HCT116 (cell line): ENCODE data around the gene CAST. TPM values are rescaled to one million over a fixed set of nuclear protein-coding genes. Genes with fewer than 3 reads are reported as not detected.

Experiments used
- ATAC-seq: fragments of 200-7000 bp; cut with Tn5 transposase; 2 replicates; pipeline ENCODE4 v1.9.1; 2020; ENCODE audit warnings: mild to moderate bottlenecking, moderate library complexity
- BruUV-seq: library from RNA; stranded (reverse); fragments of 400-500 nt; replicated peaks from 2 replicates; lab custom pipeline; 2021; lab: Mats Ljungman, UMichigan
- CTCF ChIA-PET: fragments of 300-600 bp; sonication (Branson Sonifier 250); formaldehyde crosslinking; loops from one replicate; lab custom pipeline; 2021; ENCODE audit warnings: antibody characterized with exemption; lab: Charles Lee
- POLR2A ChIA-PET: fragments of 300-600, 350-600 bp; sonication (Branson Sonifier 250); formaldehyde crosslinking; loops from one replicate; lab custom pipeline; 2021; ENCODE audit warnings: antibody characterized with exemption; lab: Charles Lee
- RAD21 ChIA-PET, 2 experiments: fragments of 300-600 bp; sonication (Branson Sonifier 250); formaldehyde crosslinking; loops; one replicate each; lab custom pipeline; 2023; ENCODE audit warnings: low total read pairs in 2 of 2; ENCODE audit not compliant: uncharacterized antibody in 2 of 2, unreplicated experiment in 2 of 2, low non-redundant PET in 1 of 2; lab: Charles Lee
- DNase-seq: peaks from one replicate; pipeline ENCODE4 v3.0.0-alpha.2; 2010; ENCODE audit warnings: low read depth, low spot score
- H2AFZ ChIP-seq: fragments of 200-600 bp; shearing (Covaris generic), sonication (generic); 2 replicates; pipeline ENCODE4 v1.6.1; 2017; ENCODE audit warnings: low read depth, mixed run types, mixed read lengths, antibody characterized with exemption, low read length; ENCODE audit not compliant: poor library complexity, severe bottlenecking
- H3K27ac ChIP-seq: 2 replicates; pipeline ENCODE4 v1.5.1; 2012; ENCODE audit warnings: low read depth, low read length
- H3K27me3 ChIP-seq: fragments of 200-600 bp; sonication (generic); 2 replicates; pipeline ENCODE4 v1.6.1; 2016; ENCODE audit warnings: mixed run types, low read length, mixed read lengths; ENCODE audit not compliant: insufficient read depth
- H3K36me3 ChIP-seq, 2 experiments: fragments of 200-500 bp in 1 of 2; fragments of 200-600 bp in 1 of 2; sonication (Bioruptor generic) in 1 of 2; sonication (generic) in 1 of 2; 2 replicates each; pipeline versions ENCODE4 v1.5.1 to v1.6.1; 2014 to 2016; ENCODE audit warnings: low read length in 2 of 2, inconsistent platforms in 1 of 2, mixed read lengths in 1 of 2, mixed run types in 1 of 2; ENCODE audit not compliant: insufficient read depth in 2 of 2, control insufficient read depth in 1 of 2
- H3K4me1 ChIP-seq, 2 experiments: fragments of 200-600 bp in 1 of 2; sonication (generic) in 1 of 2; 2 replicates each; pipeline versions ENCODE4 v1.5.1 to v1.6.1; 2012 to 2017; ENCODE audit warnings: low read length in 2 of 2, inconsistent platforms in 1 of 2, mild to moderate bottlenecking in 1 of 2, mixed read lengths in 1 of 2, mixed run types in 1 of 2, moderate library complexity in 1 of 2; ENCODE audit not compliant: insufficient read depth in 2 of 2, control insufficient read depth in 1 of 2
- H3K4me2 ChIP-seq: fragments of 200-600 bp; sonication (generic); 2 replicates; pipeline ENCODE4 v1.6.1; 2017; ENCODE audit warnings: mixed run types, low read length, mixed read lengths
- H3K4me3 ChIP-seq, 2 experiments: fragments of 200-600 bp in 1 of 2; sonication (generic) in 1 of 2; replicated peaks in 1 of 2; 2 replicates each; pipeline ENCODE4 v1.5.1; 2011 to 2016; ENCODE audit warnings: low read length in 2 of 2, control low read depth in 1 of 2, low read depth in 1 of 2, mild to moderate bottlenecking in 1 of 2, mixed read lengths in 1 of 2, mixed run types in 1 of 2
- H3K79me2 ChIP-seq: fragments of 200-600 bp; sonication (generic); 2 replicates; pipeline ENCODE4 v1.6.1; 2017; ENCODE audit warnings: mild to moderate bottlenecking, mixed run types, low read length, moderate library complexity, mixed read lengths; ENCODE audit not compliant: insufficient read depth
- H3K9ac ChIP-seq: fragments of 200-600 bp; sonication (generic); 2 replicates; pipeline ENCODE4 v1.6.1; 2016; ENCODE audit warnings: low read length, mixed read lengths
- H3K9me2 ChIP-seq: fragments of 200-600 bp; sonication (generic), shearing (Covaris generic); 2 replicates; pipeline ENCODE4 v1.6.1; 2017; ENCODE audit warnings: mixed run types, mild to moderate bottlenecking, moderate library complexity; ENCODE audit not compliant: insufficient read depth
- H3K9me3 ChIP-seq, 2 experiments: fragments of 200-500 bp in 1 of 2; fragments of 200-600 bp in 1 of 2; sonication (Bioruptor generic) in 1 of 2; sonication (generic) in 1 of 2; 2 replicates each; pipeline ENCODE4 v1.6.1; 2014 to 2017; ENCODE audit warnings: low read length in 2 of 2, mixed read lengths in 2 of 2, inconsistent platforms in 1 of 2, low read depth in 1 of 2, mild to moderate bottlenecking in 1 of 2, mixed run types in 1 of 2, moderate library complexity in 1 of 2; ENCODE audit not compliant: control insufficient read depth in 1 of 2, insufficient read depth in 1 of 2
- H4K20me1 ChIP-seq: fragments of 200-600 bp; sonication (generic), shearing (Covaris generic); 2 replicates; pipeline ENCODE4 v1.6.1; 2017; ENCODE audit warnings: mixed run types, mild to moderate bottlenecking, moderate library complexity; ENCODE audit not compliant: insufficient read depth
- CTCF ChIP-seq, 3 experiments: fragments of 200-600 bp in 1 of 3; sonication (generic) in 1 of 3; IDR thresholded peaks in 2 of 3; conservative IDR thresholded peaks in 1 of 3; 2 replicates each; pipeline ENCODE4 v1.5.1; 2012 to 2017; ENCODE audit warnings: low read depth in 2 of 3, low read length in 2 of 3, antibody characterized with exemption in 1 of 3, borderline replicate concordance in 1 of 3, control low read depth in 1 of 3, mild to moderate bottlenecking in 1 of 3, mixed read lengths in 1 of 3, mixed run types in 1 of 3, moderate library complexity in 1 of 3; ENCODE audit not compliant: insufficient read depth in 1 of 3
- EGR1 ChIP-seq: IDR thresholded peaks from 2 replicates; pipeline ENCODE4 v1.6.1; 2012; ENCODE audit warnings: low read depth
- ELF1 ChIP-seq: IDR thresholded peaks from 2 replicates; pipeline ENCODE4 v1.6.1; 2012; ENCODE audit warnings: low read depth, borderline replicate concordance
- EZH2 ChIP-seq: fragments of 200-600 bp; sonication (generic); IDR thresholded peaks from 2 replicates; pipeline ENCODE4 v1.6.1; 2017; ENCODE audit warnings: antibody characterized with exemption, mixed run types
- FOSL1 ChIP-seq: IDR thresholded peaks from 2 replicates; pipeline ENCODE4 v1.6.1; 2012; ENCODE audit warnings: low read depth
- POLR2AphosphoS5 ChIP-seq: IDR thresholded peaks from 2 replicates; pipeline ENCODE4 v1.6.1; 2011; ENCODE audit warnings: mild to moderate bottlenecking, low read depth, low read length, moderate library complexity
- RAD21 ChIP-seq: IDR thresholded peaks from 2 replicates; pipeline ENCODE4 v1.6.1; 2012; ENCODE audit warnings: low read depth, mild to moderate bottlenecking
- REST ChIP-seq: IDR thresholded peaks from 2 replicates; pipeline ENCODE4 v1.6.1; 2012; ENCODE audit warnings: low read depth
- SP1 ChIP-seq: IDR thresholded peaks from 2 replicates; pipeline ENCODE4 v1.6.1; 2012; ENCODE audit warnings: low read depth
- TCF7L2 ChIP-seq: IDR thresholded peaks from 2 replicates; pipeline ENCODE4 v1.7.0; 2011; ENCODE audit warnings: borderline replicate concordance, inconsistent platforms; ENCODE audit not compliant: insufficient read depth, insufficient read length; ENCODE audit errors: extremely low read depth
- ZFX ChIP-seq: fragments of 450-650 bp; IDR thresholded peaks from 2 replicates; pipeline ENCODE4 v1.6.1; 2017
- ZNF274 ChIP-seq: fragments of 200-500 bp; sonication (Bioruptor generic); IDR thresholded peaks from 2 replicates; pipeline ENCODE4 v1.6.1; 2014; ENCODE audit warnings: mild to moderate bottlenecking, low read depth, low read length, inconsistent platforms
- intact Hi-C: fragments of 100-400 bp; cut with micrococcal nuclease; formaldehyde crosslinking; loops from 2 replicates; pipeline ENCODE4 v1.10.0; 2022
- total RNA-seq: library from RNA; stranded (reverse); gene quantifications from one replicate; pipeline ENCODE4 v1.2.1, GENCODE V29; 2021; ENCODE audit not compliant: unreplicated experiment
- TF ChIP-seq, protein P1 (sequence below): IDR thresholded peaks from 2 replicates; pipeline ENCODE4 v1.6.1; 2012

Gene CAST
- total RNA-seq, 1 experiment from 2014 or later: 142 TPM

GRCh38 chr5:96658272-96658671 is 3.9 kb upstream of the CAST start:
- CTCF ChIA-PET: no interaction called here

More at GRCh38 chr5:96658272-96658671, 3.9 kb upstream of the CAST start:
- intact Hi-C loops: no loop called here
- Histone ChIP-seq H3K9me3 (no peaks in the 10 kb centered on the region), H3K27ac (no peak overlapping the region), H3K79me2 (0 out of 2 replicates have a peak, but pooled peaks cover 2% of the 10 kb centered on the region), H3K4me2 (peak overlapping the region; percentile 33; the same call in 1 of the 2 replicates), H4K20me1 (no peaks in the 10 kb centered on the region), H3K4me1 (peaks cover 15 to 60% of the 10 kb centered on the region in 2 experiments; a peak in 3 of 4 replicates), H3K27me3 (no peaks in the 10 kb centered on the region), H3K4me3 (no peak overlapping the region), H3K9me2 (no peaks in the 10 kb centered on the region), H3K9ac (no peak overlapping the region), H2AFZ (no peak overlapping the region), H3K36me3 (no peaks in the 10 kb centered on the region)
- TF ChIP-seq TCF7L2 (no peak), CTCF (IDR thresholded peaks at IDR 0.05 in 2 of 3, conservative IDR thresholded peaks at IDR 0.05 in 1 of 3; ENCODE audit: borderline replicate concordance in 1 of 3, insufficient read depth in 1 of 3, low read depth in 2 of 3, low read length in 2 of 3) (no peak), POLR2AphosphoS5 (no peak), RAD21 (no peak), ZNF274 (no peak), SP1 (no peak), ZFX (no peak), ELF1 (no peak), EGR1 (no peak), FOSL1 (no peak), EZH2 (no peak), REST (no peak)
- TF ChIP-seq, protein P1, sequence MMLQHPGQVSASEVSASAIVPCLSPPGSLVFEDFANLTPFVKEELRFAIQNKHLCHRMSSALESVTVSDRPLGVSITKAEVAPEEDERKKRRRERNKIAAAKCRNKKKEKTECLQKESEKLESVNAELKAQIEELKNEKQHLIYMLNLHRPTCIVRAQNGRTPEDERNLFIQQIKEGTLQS: no peak
- ATAC-seq (no peak), DNase-seq (no peak)
- BruUV-seq: no TSS peak
- ChIA-PET RAD21 (no interaction called here), POLR2A (no interaction called here)
